ENCODE results near the gene ERVMER34-1. TPM values are rescaled to one million over a fixed set of nuclear protein-coding genes. Genes with fewer than 3 reads are reported as not detected.

Gene ERVMER34-1
- total and polyA plus RNA-seq, 2 donors (not counting 3 experiments of a cell fraction or from before 2014, with no cell fraction given): 0.03 TPM; not detected in 1

DNA sequence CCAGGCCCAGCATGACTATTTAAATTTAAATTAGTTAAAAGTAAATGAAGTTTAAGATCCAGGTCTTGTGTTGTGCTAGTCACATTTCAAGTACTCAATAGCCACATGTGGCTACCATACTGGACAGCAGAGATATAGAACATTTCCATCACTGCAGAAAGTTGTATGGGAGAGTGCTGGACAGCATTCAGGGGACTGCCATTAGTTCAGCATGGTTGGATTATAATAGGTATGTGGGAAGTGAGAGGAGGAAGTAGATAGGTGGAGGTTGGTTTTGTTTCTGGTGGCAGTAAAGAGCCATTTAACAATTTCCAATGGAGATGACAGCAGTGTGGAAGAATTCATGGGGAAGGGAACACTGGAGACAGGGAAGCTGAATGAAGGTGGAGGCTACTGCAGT lies 42.1 kb downstream of the ERVMER34-1 start:
- DNase-seq (ENCODE audit: low read depth, low spot score) (no peak), FAIRE-seq (no peak)
- Histone ChIP-seq H3K4me1 (ENCODE audit: control insufficient read depth, extremely low read depth, insufficient read depth, low read length) (peaks cover 15% of the 10 kb centered on the region), H3K27me3 (ENCODE audit: control insufficient read depth in 2 of 2, insufficient read depth in 2 of 2, low read length in 2 of 2) (peaks cover 5% of the 10 kb centered on the region in 2 experiments), H3K9ac (replicated peaks; ENCODE audit: extremely low read depth, insufficient read depth, low read length) (no peak overlapping the region), H3K79me2 (ENCODE audit: control insufficient read depth, insufficient read depth, low read length) (peaks cover 19% of the 10 kb centered on the region), H3K36me3 (ENCODE audit: control insufficient read depth in 2 of 2, extremely low read depth in 1 of 2, insufficient read depth in 2 of 2, low read length in 2 of 2) (no peaks in the 10 kb centered on the region), H3K27ac (ENCODE audit: insufficient read depth, low read depth, low read length) (no peak overlapping the region), H2AFZ (ENCODE audit: low read depth, low read length) (no peak overlapping the region), H3K4me3 (replicated peaks in 1 of 3; ENCODE audit: insufficient read depth in 1 of 3, low read depth in 1 of 3, low read length in 3 of 3) (no peak overlapping the region), H4K20me1 (replicated peaks; ENCODE audit: control insufficient read depth, extremely low read depth, insufficient read depth, low read length) (no peaks in the 10 kb centered on the region), H3K9me1 (replicated peaks; ENCODE audit: control insufficient read depth, extremely low read depth, insufficient read depth, low read length) (no peaks in the 10 kb centered on the region), H3K4me2 (ENCODE audit: insufficient read depth, low read length) (no peak overlapping the region), H3K9me3 (replicated peaks; ENCODE audit: control insufficient read depth, insufficient read depth, low read length) (no peaks in the 10 kb centered on the region)
- intact Hi-C loops (cut with micrococcal nuclease): no loop called here
- ChIA-PET CTCF (no interaction called here), POLR2A (no interaction called here)
- dilution Hi-C loops (cut with MboI; ENCODE audit: extremely low pct_ligation_motif_present, low sequenced_read_pairs): no loop called here
- TF ChIP-seq, protein P1, sequence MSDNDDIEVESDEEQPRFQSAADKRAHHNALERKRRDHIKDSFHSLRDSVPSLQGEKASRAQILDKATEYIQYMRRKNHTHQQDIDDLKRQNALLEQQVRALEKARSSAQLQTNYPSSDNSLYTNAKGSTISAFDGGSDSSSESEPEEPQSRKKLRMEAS (IDR thresholded peaks at IDR 0.05; ENCODE audit: insufficient read depth, insufficient read length): no peak
- TF ChIP-seq, protein P2, sequence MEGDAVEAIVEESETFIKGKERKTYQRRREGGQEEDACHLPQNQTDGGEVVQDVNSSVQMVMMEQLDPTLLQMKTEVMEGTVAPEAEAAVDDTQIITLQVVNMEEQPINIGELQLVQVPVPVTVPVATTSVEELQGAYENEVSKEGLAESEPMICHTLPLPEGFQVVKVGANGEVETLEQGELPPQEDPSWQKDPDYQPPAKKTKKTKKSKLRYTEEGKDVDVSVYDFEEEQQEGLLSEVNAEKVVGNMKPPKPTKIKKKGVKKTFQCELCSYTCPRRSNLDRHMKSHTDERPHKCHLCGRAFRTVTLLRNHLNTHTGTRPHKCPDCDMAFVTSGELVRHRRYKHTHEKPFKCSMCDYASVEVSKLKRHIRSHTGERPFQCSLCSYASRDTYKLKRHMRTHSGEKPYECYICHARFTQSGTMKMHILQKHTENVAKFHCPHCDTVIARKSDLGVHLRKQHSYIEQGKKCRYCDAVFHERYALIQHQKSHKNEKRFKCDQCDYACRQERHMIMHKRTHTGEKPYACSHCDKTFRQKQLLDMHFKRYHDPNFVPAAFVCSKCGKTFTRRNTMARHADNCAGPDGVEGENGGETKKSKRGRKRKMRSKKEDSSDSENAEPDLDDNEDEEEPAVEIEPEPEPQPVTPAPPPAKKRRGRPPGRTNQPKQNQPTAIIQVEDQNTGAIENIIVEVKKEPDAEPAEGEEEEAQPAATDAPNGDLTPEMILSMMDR (IDR thresholded peaks at IDR 0.05; ENCODE audit: extremely low read depth in 1 of 2, insufficient read depth in 1 of 2, low read depth in 1 of 2, low read length in 2 of 2): no peak
- TF ChIP-seq FOS (IDR thresholded peaks at IDR 0.05; ENCODE audit: borderline replicate concordance, insufficient read depth, low read length) (no peak), JUN (IDR thresholded peaks at IDR 0.05; ENCODE audit: borderline replicate concordance, insufficient read depth, insufficient read length, low read depth) (no peak), MYC (IDR thresholded peaks at IDR 0.05; ENCODE audit: low read depth, low read length) (no peak), GATA2 (IDR thresholded peaks at IDR 0.05; ENCODE audit: insufficient read depth, insufficient read length, low read depth, low read length) (no peak), POLR2A (IDR thresholded peaks at IDR 0.05; ENCODE audit: low read depth, low read length) (no peak), POLR2AphosphoS5 (IDR thresholded peaks at IDR 0.05; ENCODE audit: insufficient read depth, low read depth, low read length) (no peak), EZH2 (IDR thresholded peaks at IDR 0.05; ENCODE audit: borderline replicate concordance, low read depth, low read length, severe bottlenecking) (no peak)
- BruUV-seq (replicated peaks): no TSS peak

Measured in endothelial cell of umbilical vein (primary cell).